CD4-positive, CD25-positive, alpha-beta regulatory T cell (primary cell): ENCODE measurements around the gene MAP3K4. TPM values are rescaled to one million over a fixed set of nuclear protein-coding genes. Genes with fewer than 3 reads are reported as not detected.
A peak's percentile ranks its signal among the peaks of the same experiment; 100 is the strongest.

Experiments
- ATAC-seq, 2 donors: fragments of 150-1000 bp; cut with Tn5 transposase; one replicate each; pipeline ENCODE4 v1.10.0; 2021; ENCODE audit warnings: low read depth in 2 of 2, moderate number of reproducible peaks in 2 of 2, moderate library complexity in 1 of 2
- DNase-seq, 3 donors: peaks; one replicate each; pipeline versions ENCODE4 v3.0.0 to v3.0.0-alpha.2; 2012 to 2022; ENCODE audit warnings: mixed read lengths in 1 of 3
- H3K27ac ChIP-seq: one replicate; pipeline ENCODE4 v1.7.0; 2013; ENCODE audit warnings: mild to moderate bottlenecking, low read length; ENCODE audit not compliant: insufficient read depth, poor library complexity, severe bottlenecking
- H3K27me3 ChIP-seq: one replicate; pipeline ENCODE4 v1.7.0; 2013; ENCODE audit warnings: low read length; ENCODE audit not compliant: control insufficient read depth, insufficient read depth
- H3K36me3 ChIP-seq: one replicate; pipeline ENCODE4 v1.7.0; 2013; ENCODE audit warnings: mild to moderate bottlenecking, low read length, moderate library complexity; ENCODE audit not compliant: control insufficient read depth, insufficient read depth
- H3K4me1 ChIP-seq: 2 replicates; pipeline ENCODE4 v1.7.0; 2013; ENCODE audit warnings: mild to moderate bottlenecking, low read length; ENCODE audit not compliant: insufficient read depth, control insufficient read depth, poor library complexity, severe bottlenecking
- H3K4me3 ChIP-seq: one replicate; pipeline ENCODE4 v1.7.0; 2013; ENCODE audit warnings: low read depth, mild to moderate bottlenecking, low read length, moderate library complexity
- H3K9me3 ChIP-seq, 2 experiments: 1 replicate in 1 of 2; 2 replicates in 1 of 2; pipeline ENCODE4 v1.7.0; 2013; ENCODE audit warnings: low read length in 2 of 2, mild to moderate bottlenecking in 1 of 2, moderate library complexity in 1 of 2; ENCODE audit not compliant: control insufficient read depth in 2 of 2
- H3K27ac Mint-ChIP-seq, 3 donors: one replicate each; pipeline ENCODE4 v1.8.0; 2020 to 2022; ENCODE audit warnings: mild to moderate bottlenecking in 3 of 3, mixed read lengths in 3 of 3, moderate library complexity in 2 of 3
- H3K27me3 Mint-ChIP-seq: one replicate; pipeline ENCODE4 v1.8.0; 2022; ENCODE audit warnings: mild to moderate bottlenecking, mixed read lengths
- H3K36me3 Mint-ChIP-seq: one replicate; pipeline ENCODE4 v1.8.0; 2020; ENCODE audit warnings: mixed read lengths
- H3K4me1 Mint-ChIP-seq, 4 donors: one replicate each; pipeline ENCODE4 v1.8.0; 2020 to 2022; ENCODE audit warnings: mixed read lengths in 4 of 4, mild to moderate bottlenecking in 1 of 4
- H3K4me3 Mint-ChIP-seq, 4 donors: one replicate each; pipeline ENCODE4 v1.8.0; 2020 to 2022; ENCODE audit warnings: mild to moderate bottlenecking in 4 of 4, mixed read lengths in 4 of 4, moderate library complexity in 3 of 4
- H3K9me3 Mint-ChIP-seq, 7 donors: one replicate each; pipeline ENCODE4 v1.8.0; 2020 to 2022; ENCODE audit warnings: mixed read lengths in 7 of 7, mild to moderate bottlenecking in 3 of 7, moderate library complexity in 2 of 7
- polyA plus RNA-seq, 4 donors: library from polyadenylated mRNA; unstranded; fragments of 300-500 nt; fragmentation: Illumina TruSeq; gene quantifications; one replicate each; pipeline ENCODE4 v1.2.3, GENCODE V29; 2021
- total RNA-seq: library from RNA; stranded (reverse); gene quantifications from one replicate; pipeline ENCODE4 v1.2.3, GENCODE V29; 2022

Gene MAP3K4
- total and polyA plus RNA-seq, 5 donors from 2014 or later: 7.1 to 61.5 (median 12.8) TPM

DNA sequence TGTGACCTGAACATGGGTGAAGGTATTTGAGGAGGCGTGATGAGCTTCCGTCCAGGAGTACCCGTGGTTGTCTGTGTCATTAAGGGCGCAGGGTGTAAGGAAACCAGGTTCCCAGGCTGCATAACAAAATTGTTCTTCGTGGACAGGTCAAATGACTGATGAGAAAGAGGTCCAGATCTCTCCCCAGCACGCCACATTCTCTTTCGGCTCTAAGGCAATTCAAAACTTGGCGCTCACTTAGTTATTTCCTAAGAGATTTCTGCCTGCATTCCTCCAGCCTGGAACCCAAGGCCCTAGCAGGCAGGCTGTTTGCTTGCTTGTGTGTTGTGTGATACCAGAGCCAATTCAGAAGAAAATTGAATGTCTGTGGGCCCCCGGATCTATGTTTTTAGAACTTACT is 142.4 kb downstream of the MAP3K4 start:
- no peak overlapping the region for H3K4me3 ChIP-seq
- H3K4me1 ChIP-seq: no peaks in the 10 kb centered on the region
- ATAC-seq (no peak), DNase-seq (no peak)
- Mint-ChIP-seq H3K27ac (no peak overlapping the region), H3K9me3 (no peaks in the 10 kb centered on the region), H3K27me3 (no peaks in the 10 kb centered on the region), H3K4me1 (peaks cover 0 to 4% (median 2%) of the 10 kb centered on the region in 4 donors), H3K4me3 (no peak overlapping the region), H3K36me3 (peaks cover 10% of the 10 kb centered on the region)
- peaks cover 6% of the 10 kb centered on the region for H3K36me3 ChIP-seq
- no peaks in the 10 kb centered on the region for H3K9me3 ChIP-seq
- H3K27ac ChIP-seq: no peak overlapping the region
- H3K27me3 ChIP-seq: no peaks in the 10 kb centered on the region

DNA sequence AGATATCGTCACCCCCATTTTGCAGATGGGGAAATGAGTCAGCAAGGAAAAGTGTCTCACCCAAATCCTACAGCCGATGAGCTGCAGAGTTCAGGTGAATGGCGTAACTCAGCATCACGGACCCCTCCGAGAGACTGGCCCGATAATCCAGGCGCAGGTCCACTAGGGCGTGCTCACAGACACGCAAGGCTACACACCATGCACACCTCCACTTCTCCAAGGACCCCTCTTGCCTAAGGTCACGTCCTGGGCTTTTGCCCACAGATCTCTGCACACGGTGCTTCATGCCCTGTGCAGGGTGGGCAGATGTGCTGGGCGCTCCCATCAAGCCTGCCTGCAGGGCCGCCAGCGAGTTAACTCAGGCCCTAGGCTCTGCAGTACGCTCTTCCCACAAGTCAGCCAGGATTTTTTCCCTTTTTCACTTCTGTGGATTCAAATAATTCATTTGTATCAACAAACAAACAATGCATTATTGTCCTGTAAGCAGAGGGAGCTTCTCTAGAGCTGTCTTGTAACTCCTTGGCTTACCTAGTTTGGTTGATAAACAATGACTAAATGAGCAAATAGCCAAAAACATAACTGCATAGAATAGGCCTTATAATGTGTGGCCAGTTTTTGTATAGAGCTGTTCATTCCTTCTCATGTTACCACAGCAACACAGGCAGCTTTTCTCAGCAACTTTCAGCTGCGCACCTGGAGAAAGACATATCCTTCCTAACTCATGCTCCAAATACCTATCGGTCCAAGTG is 143.2 kb downstream of the MAP3K4 start:
- no peaks in the 10 kb centered on the region for H3K4me1 ChIP-seq

DNA sequence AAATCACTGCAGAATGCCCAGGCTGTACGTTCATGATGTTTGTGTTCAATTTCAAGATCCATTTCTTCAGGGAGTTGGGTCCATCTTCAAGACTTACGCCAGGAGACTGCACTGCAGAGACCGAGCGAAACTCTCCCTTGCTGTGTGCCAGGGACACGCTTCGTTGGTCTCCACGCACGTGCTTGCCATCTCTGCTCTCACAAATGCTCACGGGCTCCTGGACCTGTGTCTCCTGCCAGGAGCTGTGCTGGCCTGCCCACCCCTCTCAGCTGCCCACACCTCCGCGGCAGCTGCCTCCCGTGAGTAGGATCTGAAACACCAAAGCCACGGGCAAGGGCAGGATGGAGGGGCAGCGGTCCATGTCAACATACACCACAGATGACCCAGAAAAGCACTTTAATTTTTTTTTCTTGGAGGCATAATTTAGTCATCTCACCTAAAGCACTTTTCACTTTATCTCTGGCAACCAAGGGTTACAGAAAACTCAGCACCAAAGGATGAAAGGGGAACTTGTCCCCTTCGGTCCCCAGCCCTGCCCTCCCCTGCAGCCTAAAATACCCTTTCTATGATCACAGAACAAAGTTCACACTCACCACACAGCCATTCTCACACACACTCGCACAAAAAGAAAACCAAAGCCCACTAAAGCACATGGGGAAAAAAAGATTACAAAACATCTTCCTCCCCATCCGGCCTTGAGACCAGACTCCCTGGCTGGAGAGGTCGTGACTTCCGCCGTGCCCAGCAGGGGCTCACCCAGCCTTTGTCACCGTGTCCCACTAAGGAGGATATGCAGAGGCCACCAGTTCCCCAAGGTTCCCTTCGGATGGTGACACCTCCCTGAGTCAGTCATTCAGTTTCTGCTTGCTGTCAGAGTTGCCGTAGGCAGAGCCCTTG is 144.4 kb downstream of the MAP3K4 start:
- DNase-seq (no peak), ATAC-seq (no peak)
- H3K9me3 Mint-ChIP-seq: no peaks in the 10 kb centered on the region
- peaks cover 6% of the 10 kb centered on the region for H3K36me3 Mint-ChIP-seq
- Histone ChIP-seq H3K27me3 (no peaks in the 10 kb centered on the region), H3K9me3 (no peaks in the 10 kb centered on the region), H3K4me1 (no peaks in the 10 kb centered on the region), H3K27ac (no peak overlapping the region), H3K4me3 (no peak overlapping the region), H3K36me3 (peaks cover 4% of the 10 kb centered on the region)
- no peaks in the 10 kb centered on the region for H3K27me3 Mint-ChIP-seq
- peak overlapping the region in 2 of 3 donors; percentile 56 to 63 for H3K27ac Mint-ChIP-seq
- H3K4me3 Mint-ChIP-seq: no peak overlapping the region
- H3K4me1 Mint-ChIP-seq: no peaks in the 10 kb centered on the region

More for the DNA sequence above, 143.2 kb downstream of the MAP3K4 start:
- H3K27ac Mint-ChIP-seq: peak overlapping the region in 1 of 3 donors; percentile 38
- H3K4me1 Mint-ChIP-seq: no peaks in the 10 kb centered on the region
- H3K27me3 Mint-ChIP-seq: no peaks in the 10 kb centered on the region
- peaks cover 6% of the 10 kb centered on the region for H3K36me3 Mint-ChIP-seq
- DNase-seq (no peak), ATAC-seq (no peak)
- no peak overlapping the region for H3K4me3 Mint-ChIP-seq
- H3K27ac ChIP-seq: no peak overlapping the region
- no peaks in the 10 kb centered on the region for H3K9me3 ChIP-seq
- H3K36me3 ChIP-seq: peaks cover 4% of the 10 kb centered on the region
- H3K27me3 ChIP-seq: no peaks in the 10 kb centered on the region
- H3K9me3 Mint-ChIP-seq: no peaks in the 10 kb centered on the region
- H3K4me3 ChIP-seq: no peak overlapping the region

DNA sequence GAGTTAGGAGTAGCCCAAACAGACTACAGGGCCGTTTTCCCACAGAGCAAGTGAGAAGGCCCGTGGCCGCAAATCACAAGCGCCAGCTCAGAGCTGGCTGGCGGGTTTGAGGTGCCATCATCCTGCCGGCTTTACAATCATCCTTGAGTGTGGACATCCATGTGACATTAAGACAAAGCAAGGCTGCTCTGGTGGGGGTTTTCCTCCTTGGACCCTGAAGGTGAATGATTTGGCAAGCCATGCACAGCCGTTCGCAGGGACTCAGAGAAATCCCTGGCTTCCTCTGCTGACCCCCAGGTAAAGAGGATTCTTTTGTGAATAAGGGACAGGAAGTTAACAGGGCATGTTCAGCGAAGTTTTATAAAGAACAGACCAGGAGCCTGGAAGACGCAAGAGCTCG is 145.1 kb downstream of the MAP3K4 start:
- no peaks in the 10 kb centered on the region for H3K27me3 Mint-ChIP-seq
- no peak overlapping the region for H3K27ac ChIP-seq

DNA sequence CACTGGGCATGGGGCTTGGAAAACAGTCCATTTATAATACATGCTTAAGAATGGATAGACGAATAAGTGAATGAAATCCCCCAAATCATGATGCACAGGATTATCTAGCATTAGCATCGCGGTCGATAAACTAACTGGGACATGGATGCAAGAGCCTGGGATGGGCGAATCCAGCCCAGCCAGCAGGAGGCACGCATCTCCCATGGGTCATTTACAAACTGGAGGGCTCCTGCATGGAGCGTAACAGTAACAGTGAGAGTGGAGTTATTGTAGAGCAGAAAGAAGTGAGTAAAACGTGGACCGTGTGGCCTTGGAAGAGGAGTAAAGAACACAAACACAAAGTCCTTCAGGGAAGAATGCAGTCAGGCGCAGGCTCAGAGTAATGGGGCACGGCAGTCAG is 145.8 kb downstream of the MAP3K4 start:
- no peaks in the 10 kb centered on the region for H3K9me3 Mint-ChIP-seq
- H3K4me3 Mint-ChIP-seq: no peak overlapping the region
- no peak overlapping the region for H3K27ac ChIP-seq
- ATAC-seq (no peak), DNase-seq (no peak)
- H3K4me3 ChIP-seq: no peak overlapping the region
- H3K4me1 ChIP-seq: no peaks in the 10 kb centered on the region
- peaks cover 6% of the 10 kb centered on the region for H3K36me3 Mint-ChIP-seq
- no peaks in the 10 kb centered on the region for H3K9me3 ChIP-seq
- H3K4me1 Mint-ChIP-seq: peaks cover 0 to 2% (median 0%) of the 10 kb centered on the region in 4 donors
- peaks cover 4% of the 10 kb centered on the region for H3K36me3 ChIP-seq
- no peaks in the 10 kb centered on the region for H3K27me3 ChIP-seq
- H3K27ac Mint-ChIP-seq: peak overlapping the region in 1 of 3 donors; percentile 68
- H3K27me3 Mint-ChIP-seq: no peaks in the 10 kb centered on the region

More for the DNA sequence above, 145.1 kb downstream of the MAP3K4 start:
- peaks cover 4% of the 10 kb centered on the region for H3K36me3 ChIP-seq
- H3K9me3 ChIP-seq: no peaks in the 10 kb centered on the region
- no peak overlapping the region for H3K27ac Mint-ChIP-seq
- no peak overlapping the region for H3K4me3 ChIP-seq
- no peaks in the 10 kb centered on the region for H3K27me3 ChIP-seq
- ATAC-seq: no peak
- no peaks in the 10 kb centered on the region for H3K4me1 Mint-ChIP-seq
- H3K4me1 ChIP-seq: no peaks in the 10 kb centered on the region
- peaks cover 6% of the 10 kb centered on the region for H3K36me3 Mint-ChIP-seq
- no peaks in the 10 kb centered on the region for H3K9me3 Mint-ChIP-seq
- no peak overlapping the region for H3K4me3 Mint-ChIP-seq
- no peak for DNase-seq

DNA sequence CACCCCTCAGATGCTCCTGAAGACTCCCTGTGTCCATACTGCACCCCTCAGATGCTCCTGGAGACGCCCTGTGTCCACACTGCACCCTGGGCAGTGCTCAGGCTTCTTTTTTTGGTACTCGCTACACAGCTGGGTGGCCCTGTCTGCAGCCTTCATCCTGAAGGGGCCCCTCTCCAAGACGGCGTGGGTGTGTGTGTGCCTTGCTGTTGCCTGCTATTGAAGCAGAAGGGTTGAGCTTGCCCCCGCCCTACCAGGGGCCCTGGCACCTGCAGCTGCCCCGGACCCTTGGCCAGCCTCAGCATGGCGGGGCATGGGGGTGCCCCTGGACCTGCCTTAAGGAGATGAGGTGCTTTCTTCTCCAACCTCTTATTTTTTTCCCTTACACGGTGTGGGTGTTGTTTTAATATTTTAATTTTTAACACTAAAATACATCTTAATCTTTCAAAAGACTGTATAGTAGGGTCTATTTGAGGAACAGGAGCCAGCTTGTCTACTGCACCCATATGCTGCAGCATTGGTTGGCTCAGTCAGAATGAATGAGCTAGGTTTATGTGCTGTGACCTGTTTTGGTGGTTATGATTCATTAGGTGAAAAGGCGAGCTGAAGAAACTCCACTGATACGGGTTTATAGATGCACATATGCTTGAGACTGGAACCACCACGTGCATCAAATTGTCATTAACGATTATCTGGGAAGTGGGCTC is 146.4 kb downstream of the MAP3K4 start:
- peaks cover 0 to 4% (median 0%) of the 10 kb centered on the region in 4 donors for H3K4me1 Mint-ChIP-seq
- Histone ChIP-seq H3K4me3 (no peak overlapping the region), H3K27me3 (no peaks in the 10 kb centered on the region), H3K36me3 (peaks cover 4% of the 10 kb centered on the region), H3K27ac (no peak overlapping the region), H3K4me1 (no peaks in the 10 kb centered on the region), H3K9me3 (no peaks in the 10 kb centered on the region)
- DNase-seq (no peak), ATAC-seq (no peak)
- H3K9me3 Mint-ChIP-seq: no peaks in the 10 kb centered on the region
- H3K27me3 Mint-ChIP-seq: no peaks in the 10 kb centered on the region
- H3K36me3 Mint-ChIP-seq: peaks cover 6% of the 10 kb centered on the region
- H3K27ac Mint-ChIP-seq: no peak overlapping the region
- no peak overlapping the region for H3K4me3 Mint-ChIP-seq

DNA sequence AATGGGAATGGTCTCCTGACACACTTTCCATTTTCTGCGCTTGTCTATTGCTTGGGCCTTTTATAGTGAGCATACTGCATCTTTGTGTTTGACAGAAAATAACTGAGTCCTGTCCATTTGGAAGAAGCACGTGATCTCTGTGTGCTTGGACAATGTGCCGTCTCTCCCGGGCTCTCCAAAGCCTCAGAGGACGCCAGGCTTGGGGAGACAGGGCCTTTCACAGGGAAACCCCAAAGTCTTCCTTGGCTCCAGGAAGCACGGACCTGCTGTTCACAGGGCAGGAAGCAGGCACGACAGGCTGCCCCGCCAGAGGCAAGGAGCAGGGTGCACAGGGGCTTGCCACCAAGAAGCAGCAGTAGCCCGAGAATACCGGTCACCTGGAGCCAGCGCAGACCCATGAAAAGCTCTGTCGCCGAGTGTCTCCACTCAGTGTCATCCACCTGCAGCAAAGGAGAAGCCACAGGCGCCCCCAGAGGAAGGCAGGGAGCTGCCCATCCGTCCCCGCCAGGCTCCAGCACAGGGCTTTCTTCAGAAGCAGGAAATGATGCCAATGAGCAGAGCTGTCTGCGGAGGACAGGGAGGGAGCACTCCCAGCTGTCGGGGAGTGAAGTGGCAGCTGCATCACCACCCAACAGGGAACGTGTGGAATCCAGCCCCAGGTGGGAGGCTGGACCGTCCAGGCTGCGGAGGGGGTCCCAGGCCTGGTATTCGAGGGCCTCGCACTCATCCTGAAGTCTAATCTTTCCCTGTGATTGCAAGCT is 147.2 kb downstream of the MAP3K4 start:
- no peak overlapping the region for H3K27ac Mint-ChIP-seq
- peaks cover 9% of the 10 kb centered on the region for H3K36me3 Mint-ChIP-seq
- no peaks in the 10 kb centered on the region for H3K9me3 Mint-ChIP-seq
- DNase-seq (no peak), ATAC-seq (no peak)
- no peak overlapping the region for H3K4me3 Mint-ChIP-seq
- no peak overlapping the region for H3K4me3 ChIP-seq
- no peaks in the 10 kb centered on the region for H3K9me3 ChIP-seq
- H3K4me1 ChIP-seq: no peaks in the 10 kb centered on the region
- no peak overlapping the region for H3K27ac ChIP-seq
- H3K27me3 ChIP-seq: no peaks in the 10 kb centered on the region
- H3K36me3 ChIP-seq: peaks cover 4% of the 10 kb centered on the region
- no peaks in the 10 kb centered on the region for H3K27me3 Mint-ChIP-seq
- H3K4me1 Mint-ChIP-seq: peaks cover 0 to 4% (median 0%) of the 10 kb centered on the region in 4 donors
